Stimulated activated CD4-positive, alpha-beta T cell treated with anti-CD3 and anti-CD28 coated beads, Interleukin-12 subunit alpha, Interleukin-12 subunit beta, amount 100 ng/mL, for 48 hours (primary cell): ENCODE results near the gene RAD21L1.

Source experiments
- DNase-seq, 3 donors: peaks; one replicate each; pipeline ENCODE4 v3.0.0-alpha.2; 2020; ENCODE audit warnings: low read depth in 2 of 3, low spot score in 1 of 3

Gene RAD21L1

GRCh38 chr20:1293641-1294379, 68.0 kb downstream of the RAD21L1 start:
- no peak for DNase-seq

- DNase-seq: no peak
Measured at GRCh38 chr20:1294497-1294896, 68.7 kb downstream of the RAD21L1 start.

GRCh38 chr20:1295276-1295930, 69.6 kb downstream of the RAD21L1 start:
- DNase-seq: no peak

- no peak for DNase-seq
Measured at GRCh38 chr20:1296117-1296610, 70.3 kb downstream of the RAD21L1 start.

- no peak for DNase-seq
Measured at GRCh38 chr20:1296922-1297321, 71.1 kb downstream of the RAD21L1 start.

- no peak for DNase-seq
Measured at GRCh38 chr20:1297486-1297885, 71.6 kb downstream of the RAD21L1 start.

- no peak for DNase-seq
Measured at GRCh38 chr20:1298166-1298565, 72.3 kb downstream of the RAD21L1 start.

GRCh38 chr20:1298888-1299511, 73.2 kb downstream of the RAD21L1 start:
- DNase-seq: no peak

- peak in 1 of 3 donors; percentile 26 for DNase-seq
Measured at GRCh38 chr20:1299522-1299921, 73.7 kb downstream of the RAD21L1 start.

GRCh38 chr20:1300083-1300840, 74.4 kb downstream of the RAD21L1 start:
- DNase-seq: no peak

- peak; percentile 24 to 37 (median 29) for DNase-seq
Measured at GRCh38 chr20:1301031-1301529, 75.2 kb downstream of the RAD21L1 start.

- no peak for DNase-seq
Measured at GRCh38 chr20:1302685-1303541, 77.1 kb downstream of the RAD21L1 start.

- no peak for DNase-seq
Measured at GRCh38 chr20:1304710-1305515, 79.1 kb downstream of the RAD21L1 start.
